Transverse colon (tissue), 4 donors: ENCODE measurements around the gene ACOT6. TPM values are rescaled to one million over a fixed set of nuclear protein-coding genes. Genes with fewer than 3 reads are reported as not detected.
"Not testable (repeated sequence)": the region's sequence is repeated elsewhere in the genome, so short reads cannot be mapped to it uniquely, and the experiment has no call there.

Experiments
- DNase-seq: peaks from one replicate; pipeline ENCODE4 v3.0.0-alpha.2; 2019
- H3K27ac ChIP-seq, 4 donors: fragments of 200-600 bp; sonication (generic); 2 replicates each; pipeline ENCODE4 v1.5.1; 2016 to 2018; ENCODE audit warnings: inconsistent platforms in 4 of 4
- H3K27me3 ChIP-seq: fragments of 200-600 bp; sonication (generic); 2 replicates; pipeline ENCODE4 v1.5.1; 2017; ENCODE audit warnings: inconsistent platforms
- H3K36me3 ChIP-seq, 4 donors: fragments of 200-600 bp; sonication (generic); 2 replicates each; pipeline ENCODE4 v1.5.1; 2017 to 2019; ENCODE audit warnings: inconsistent platforms in 4 of 4
- H3K4me1 ChIP-seq, 4 donors: fragments of 200-600 bp; sonication (generic); 2 replicates each; pipeline ENCODE4 v1.5.1; 2017 to 2020; ENCODE audit warnings: inconsistent platforms in 4 of 4
- H3K4me3 ChIP-seq, 4 donors: fragments of 200-600 bp; sonication (generic); 1 replicate in 1 of 4; 2 replicates in 3 of 4; pipeline versions ENCODE4 v1.5.1 to v1.6.1; 2017 to 2019; ENCODE audit warnings: inconsistent platforms in 4 of 4
- H3K9me3 ChIP-seq, 2 donors: fragments of 200-600 bp; sonication (generic); 2 replicates each; pipeline ENCODE4 v1.5.1; 2017 to 2019; ENCODE audit warnings: inconsistent platforms in 2 of 2
- EP300 ChIP-seq: sonication (generic); formaldehyde crosslinking; IDR thresholded peaks from one replicate; pipeline ENCODE4 v1.6.1; 2017; ENCODE audit warnings: antibody characterized with exemption, low read depth
- POLR2A ChIP-seq: fragments of 450-650 bp; IDR thresholded peaks from one replicate; pipeline ENCODE4 v1.6.1; 2016; ENCODE audit warnings: antibody characterized with exemption, mild to moderate bottlenecking, moderate library complexity
- POLR2AphosphoS5 ChIP-seq, 3 donors: sonication (generic); formaldehyde crosslinking; IDR thresholded peaks; one replicate each; pipeline ENCODE4 v1.6.1; 2016; ENCODE audit warnings: antibody characterized with exemption in 3 of 3
- WGBS, 2 donors: methylation state at CpG; one replicate each; pipeline ENCODE4 v1.1.5; 2018; ENCODE audit warnings: low coverage in 1 of 2; 5-methylcytosine and 5-hydroxymethylcytosine counted together
- in situ Hi-C, 4 donors: fragments of 200-750 bp; cut with MboI; loops; one replicate each; pipeline versions ENCODE4 v1.15.0 to v1.15.1; 2017; ENCODE audit warnings: low sequenced_read_pairs in 3 of 4, low pct_ligation_motif_present in 1 of 4, low pct_unique_long_range_greater_than_20kb in 1 of 4
- intact Hi-C: fragments of 100-400 bp; cut with DNase I; formaldehyde crosslinking; loops from one replicate; pipeline ENCODE4 v1.15.1; 2023; ENCODE audit warnings: low total_unique reads
- total RNA-seq, 4 donors: library from RNA; depleted of rRNA; stranded (reverse); fragments of >200 nt; gene quantifications; one replicate each; pipeline ENCODE4 v1.1.0, GENCODE V29; 2016
- TF ChIP-seq, protein P1 (sequence below), 5 experiments: fragments of 200-600 bp in 3 of 5; fragments of 450-650 bp in 2 of 5; sonication (generic) in 3 of 5; IDR thresholded peaks; 1 replicate in 2 of 5; 2 replicates in 3 of 5; pipeline ENCODE4 v1.5.1; 2016 to 2017; ENCODE audit warnings: antibody characterized with exemption in 5 of 5, inconsistent platforms in 3 of 5, mild to moderate bottlenecking in 2 of 5, moderate library complexity in 1 of 5

Gene ACOT6, protein sequence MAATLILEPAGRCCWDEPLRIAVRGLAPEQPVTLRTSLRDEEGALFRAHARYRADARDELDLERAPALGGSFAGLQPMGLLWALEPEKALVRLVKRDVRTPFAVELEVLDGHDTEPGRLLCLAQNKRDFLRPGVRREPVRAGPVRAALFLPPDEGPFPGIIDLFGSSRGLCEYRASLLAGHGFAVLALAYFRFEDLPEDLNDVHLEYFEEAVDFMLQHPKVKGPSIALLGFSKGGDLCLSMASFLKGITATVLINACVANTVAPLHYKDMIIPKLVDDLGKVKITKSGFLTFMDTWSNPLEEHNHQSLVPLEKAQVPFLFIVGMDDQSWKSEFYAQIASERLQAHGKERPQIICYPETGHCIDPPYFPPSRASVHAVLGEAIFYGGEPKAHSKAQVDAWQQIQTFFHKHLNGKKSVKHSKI
- total RNA-seq = not detected

DNA sequence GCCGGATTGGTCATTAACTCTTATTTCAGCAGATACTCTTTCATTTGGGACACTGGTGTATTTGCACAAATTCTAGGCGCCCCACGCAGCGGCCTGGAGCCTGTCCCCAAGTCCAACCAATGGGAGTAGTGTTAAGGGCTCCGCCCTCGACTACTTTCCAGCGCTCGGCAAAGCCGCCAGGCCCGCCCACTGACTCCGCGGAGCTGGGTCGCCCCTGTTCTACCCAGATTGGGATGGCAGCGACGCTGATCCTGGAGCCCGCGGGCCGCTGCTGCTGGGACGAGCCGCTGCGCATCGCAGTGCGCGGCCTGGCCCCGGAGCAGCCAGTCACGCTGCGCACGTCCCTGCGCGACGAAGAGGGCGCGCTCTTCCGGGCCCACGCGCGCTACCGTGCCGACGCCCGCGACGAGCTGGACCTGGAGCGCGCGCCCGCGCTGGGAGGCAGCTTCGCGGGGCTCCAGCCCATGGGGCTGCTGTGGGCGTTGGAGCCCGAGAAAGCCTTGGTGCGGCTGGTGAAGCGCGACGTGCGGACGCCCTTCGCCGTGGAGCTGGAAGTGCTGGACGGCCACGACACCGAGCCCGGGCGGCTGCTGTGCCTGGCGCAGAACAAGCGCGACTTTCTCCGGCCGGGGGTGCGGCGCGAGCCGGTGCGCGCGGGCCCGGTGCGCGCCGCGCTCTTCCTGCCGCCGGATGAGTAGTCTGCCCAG, at the start of gene ACOT6:
Gene ACOT6 (plus strand): TSS at position 179 of the 707 bp plus-strand sequence. CDS start 55 bp downstream, at position 234.
- 0% methylated on average over 27 of the region's 84 CpGs; no CpG with 5 or more reads in 1 of the 2 donors for WGBS, 2 donors
- H3K27ac ChIP-seq = peak within 1 kb of the TSS; percentile 82 to 84 (median 82)
- peak; percentile 32 for TF ChIP-seq POLR2A
- TF ChIP-seq POLR2AphosphoS5 (IDR thresholded peaks at IDR 0.05) = peak in 2 of 3 donors; percentile 14 to 27
- TF ChIP-seq, protein P1, sequence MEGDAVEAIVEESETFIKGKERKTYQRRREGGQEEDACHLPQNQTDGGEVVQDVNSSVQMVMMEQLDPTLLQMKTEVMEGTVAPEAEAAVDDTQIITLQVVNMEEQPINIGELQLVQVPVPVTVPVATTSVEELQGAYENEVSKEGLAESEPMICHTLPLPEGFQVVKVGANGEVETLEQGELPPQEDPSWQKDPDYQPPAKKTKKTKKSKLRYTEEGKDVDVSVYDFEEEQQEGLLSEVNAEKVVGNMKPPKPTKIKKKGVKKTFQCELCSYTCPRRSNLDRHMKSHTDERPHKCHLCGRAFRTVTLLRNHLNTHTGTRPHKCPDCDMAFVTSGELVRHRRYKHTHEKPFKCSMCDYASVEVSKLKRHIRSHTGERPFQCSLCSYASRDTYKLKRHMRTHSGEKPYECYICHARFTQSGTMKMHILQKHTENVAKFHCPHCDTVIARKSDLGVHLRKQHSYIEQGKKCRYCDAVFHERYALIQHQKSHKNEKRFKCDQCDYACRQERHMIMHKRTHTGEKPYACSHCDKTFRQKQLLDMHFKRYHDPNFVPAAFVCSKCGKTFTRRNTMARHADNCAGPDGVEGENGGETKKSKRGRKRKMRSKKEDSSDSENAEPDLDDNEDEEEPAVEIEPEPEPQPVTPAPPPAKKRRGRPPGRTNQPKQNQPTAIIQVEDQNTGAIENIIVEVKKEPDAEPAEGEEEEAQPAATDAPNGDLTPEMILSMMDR (IDR thresholded peaks at IDR 0.05) = no peak
- TF ChIP-seq EP300 = no peak
- no peaks in the 10 kb centered on the region for H3K27me3 ChIP-seq
- H3K36me3 ChIP-seq = no peaks in the 10 kb centered on the region
- H3K9me3 ChIP-seq = no peaks in the 10 kb centered on the region
- peaks cover 0 to 4% (median 2%) of the 10 kb centered on the region in 4 donors for H3K4me1 ChIP-seq
- intact Hi-C loops (no loop called here), in situ Hi-C loops (no loop called here)
- peak within 1 kb of the TSS; percentile 27 to 73 (median 59) for H3K4me3 ChIP-seq
- DNase-seq = peak; percentile 75

DNA sequence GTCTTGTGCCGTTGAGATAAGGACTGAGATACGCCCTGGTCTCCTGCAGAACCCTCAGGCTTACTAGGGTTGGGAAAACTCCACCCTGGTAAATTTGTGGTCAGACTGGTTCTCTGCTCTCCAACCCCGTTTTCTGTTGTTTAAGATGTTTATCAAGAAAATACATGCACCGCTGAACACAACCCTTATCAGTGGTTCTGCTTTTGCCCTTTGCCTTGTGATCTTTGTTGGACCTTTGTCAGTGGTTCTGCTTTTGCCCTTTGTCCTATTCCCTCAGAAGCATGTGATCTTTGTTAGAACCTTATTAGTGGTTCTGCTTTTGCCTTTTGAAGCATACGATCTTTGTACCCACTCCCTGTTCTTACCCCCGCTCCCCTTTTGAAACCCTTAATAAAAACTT, 49.6 kb upstream of the ACOT6 start:
- H3K27ac ChIP-seq, H3K4me3 ChIP-seq, H3K27me3 ChIP-seq, H3K9me3 ChIP-seq, H3K36me3 ChIP-seq, DNase-seq, in situ Hi-C loops: not testable (repeated sequence)
- peaks cover 0 to 10% (median 6%) of the 10 kb centered on the region in 4 donors for H3K4me1 ChIP-seq
- WGBS, 2 donors = 75 to 93% methylated on average over 4 to 6 of the region's 6 CpGs
- intact Hi-C loops = loop anchor here (10.0 kb wide), 1 partner anchor 48 kb away; no protein-coding TSS in a partner anchor

DNA sequence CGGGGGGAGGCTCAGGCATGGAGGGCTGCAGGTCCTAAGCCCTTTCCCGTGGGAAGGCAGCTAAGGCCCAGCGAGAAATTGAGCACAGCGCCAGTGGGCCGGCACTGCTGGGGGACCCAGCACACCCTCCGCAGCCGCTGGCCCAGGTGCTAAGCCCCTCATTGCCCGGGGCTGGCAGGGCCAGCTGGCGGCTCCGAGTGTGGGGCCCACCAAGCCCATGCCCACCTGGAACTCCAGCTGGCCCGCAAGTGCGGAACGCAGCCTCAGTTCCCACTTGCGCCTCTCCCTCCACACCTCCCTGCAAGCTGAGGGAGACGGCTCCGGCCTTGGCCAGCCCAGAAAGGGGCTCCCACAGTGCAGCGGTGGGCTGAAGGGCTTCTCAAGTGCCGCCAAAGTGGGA, 45.9 kb upstream of the ACOT6 start:
- in situ Hi-C loops, H3K9me3 ChIP-seq, H3K4me3 ChIP-seq, DNase-seq, H3K36me3 ChIP-seq, H3K27me3 ChIP-seq: not testable (repeated sequence)
- intact Hi-C loops = loop anchor here (10.0 kb wide), 1 partner anchor 52 kb away; no protein-coding TSS in a partner anchor
- 85% methylated on average over 9 of the region's 18 CpGs; no CpG with 5 or more reads in 1 of the 2 donors for WGBS, 2 donors
- Histone ChIP-seq H3K27ac (peak overlapping the region in 1 of 4 donors; percentile 92), H3K4me1 (peaks cover 9 to 28% (median 20%) of the 10 kb centered on the region in 4 donors)

DNA sequence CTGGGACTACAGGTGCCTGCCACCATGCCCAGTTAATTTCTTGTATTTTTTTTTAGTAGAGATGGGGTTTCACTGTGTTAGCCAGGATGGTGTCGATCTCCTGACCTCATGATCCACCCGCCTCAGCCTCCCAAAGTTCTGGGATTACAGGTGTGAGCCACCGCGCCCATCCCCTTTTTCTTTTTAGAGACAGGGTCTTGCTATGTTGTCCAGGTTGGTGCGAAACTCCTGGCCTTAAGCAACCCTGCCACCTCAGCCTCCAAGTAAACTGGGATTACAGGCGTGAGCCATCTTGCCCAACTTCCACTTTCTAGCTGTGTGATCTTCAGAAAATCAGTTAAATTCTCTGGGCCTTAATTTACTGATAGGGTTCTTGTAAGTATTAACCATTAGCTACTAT, 45.4 kb upstream of the ACOT6 start:
- H3K36me3 ChIP-seq, DNase-seq, in situ Hi-C loops, H3K4me3 ChIP-seq, H3K27me3 ChIP-seq, H3K9me3 ChIP-seq: not testable (repeated sequence)
- peak overlapping the region in 2 of 4 donors; percentile 92 to 94 for H3K27ac ChIP-seq
- WGBS, 2 donors = 97 to 100% methylated on average over 3 to 6 of the region's 6 CpGs
- peaks cover 9 to 28% (median 20%) of the 10 kb centered on the region in 4 donors for H3K4me1 ChIP-seq
- intact Hi-C loops = loop anchor here (10.0 kb wide), 1 partner anchor 52 kb away; no protein-coding TSS in a partner anchor

DNA sequence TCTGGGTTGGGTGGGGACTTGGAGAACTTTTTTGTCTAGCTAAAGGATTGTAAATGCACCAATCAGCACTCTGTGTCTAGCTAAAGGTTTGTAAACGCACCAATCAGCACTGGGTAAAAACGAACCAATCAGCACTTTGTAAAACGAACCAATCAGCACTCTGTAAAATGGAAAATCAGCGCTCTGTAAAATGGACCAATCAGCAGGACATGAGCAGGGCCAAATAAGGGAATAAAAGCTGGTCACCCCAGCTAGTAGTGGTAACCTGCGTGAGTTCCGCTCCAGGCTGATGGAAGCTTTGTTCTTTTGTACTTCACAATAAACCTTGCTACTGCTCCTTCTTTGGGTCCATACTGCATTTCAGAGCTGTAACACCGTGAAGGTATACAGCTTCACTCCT, 45.0 kb upstream of the ACOT6 start:
- Histone ChIP-seq H3K27me3 (no peaks in the 10 kb centered on the region), H3K27ac (peak overlapping the region; percentile 90 to 95 (median 93)), H3K36me3 (no peaks in the 10 kb centered on the region), H3K4me3 (peak overlapping the region in 2 of 4 donors; percentile 70 to 83), H3K4me1 (peaks cover 9 to 28% (median 20%) of the 10 kb centered on the region in 4 donors), H3K9me3 (no peaks in the 10 kb centered on the region)
- in situ Hi-C loops = no loop called here
- no peak for TF ChIP-seq POLR2A
- TF ChIP-seq EP300 = no peak
- TF ChIP-seq, protein P1 (IDR thresholded peaks at IDR 0.05) = no peak
- TF ChIP-seq POLR2AphosphoS5 (IDR thresholded peaks at IDR 0.05) = no peak
- intact Hi-C loops = loop anchor here (10.0 kb wide), 1 partner anchor 53 kb away; no protein-coding TSS in a partner anchor
- 96 to 100% methylated on average over 2 to 7 of the region's 7 CpGs for WGBS, 2 donors
- no peak for DNase-seq
